ENCODE results near the gene KLKB1. TPM values are rescaled to one million over a fixed set of nuclear protein-coding genes. Genes with fewer than 3 reads are reported as not detected.

KLKB1 gene
- total RNA-seq, 2 donors from 2014 or later: 0.27 to 0.50 TPM

- TF ChIP-seq CTCF (IDR thresholded peaks at IDR 0.05): no peak
- H3K36me3 ChIP-seq: no peaks in the 10 kb centered on the region
- intact Hi-C loops (cut with DNase I): no loop called here
- no peak overlapping the region for H3K9ac ChIP-seq (ENCODE audit: low read depth in 2 of 2, low read length in 2 of 2)
- H3K27ac ChIP-seq: no peak overlapping the region
- no peaks in the 10 kb centered on the region for H3K27me3 ChIP-seq
- no peak for DNase-seq
- no peak overlapping the region for H3K4me3 ChIP-seq
- H3K4me1 ChIP-seq: no peaks in the 10 kb centered on the region
- H3K9me3 ChIP-seq: no peaks in the 10 kb centered on the region
Measured at GRCh38 chr4:186248643-186249042, 21.3 kb downstream of the KLKB1 start.

DNA sequence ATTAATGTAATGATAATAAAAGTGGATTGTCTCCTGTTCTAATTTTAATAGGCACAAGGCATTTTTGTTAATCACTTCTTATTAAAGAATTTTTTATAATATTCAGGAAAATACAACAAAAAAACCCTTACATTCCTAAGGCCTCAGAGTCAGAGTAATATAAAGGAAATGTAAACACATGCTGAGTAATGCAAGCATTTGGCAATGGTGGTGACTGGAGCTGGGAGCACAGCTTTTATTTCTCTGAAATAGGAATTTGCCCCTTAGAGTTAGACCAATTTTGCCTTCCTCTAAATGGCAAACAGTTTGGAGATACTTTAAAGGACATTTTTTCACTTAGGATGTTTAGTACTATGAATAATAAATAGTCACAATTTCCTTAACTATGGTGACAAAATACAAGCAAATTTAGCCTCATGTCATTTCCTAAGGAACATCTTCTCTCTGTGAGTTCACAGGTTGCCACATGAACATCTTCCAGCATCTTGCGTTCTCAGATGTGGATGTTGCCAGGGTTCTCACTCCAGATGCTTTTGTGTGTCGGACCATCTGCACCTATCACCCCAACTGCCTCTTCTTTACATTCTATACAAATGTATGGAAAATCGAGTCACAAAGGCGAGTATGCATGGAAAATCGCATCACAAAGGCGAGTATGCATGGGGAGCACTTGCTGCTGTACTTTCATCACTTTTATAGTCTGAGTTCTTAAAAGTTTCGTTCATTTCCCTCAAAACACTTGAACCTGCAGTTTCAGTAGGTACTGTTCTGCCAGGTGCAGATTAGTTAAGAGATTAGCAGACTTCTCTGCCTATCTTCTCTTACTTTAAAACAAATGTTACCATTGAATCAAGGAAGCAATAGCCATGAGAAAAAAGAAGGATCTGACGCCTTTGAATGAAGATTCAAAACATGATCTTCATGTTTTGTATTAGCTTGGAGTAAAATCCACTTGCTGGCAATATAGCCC lies 22.8 kb downstream of the KLKB1 start:
- Histone ChIP-seq H3K4me1 (no peaks in the 10 kb centered on the region), H3K36me3 (no peaks in the 10 kb centered on the region), H3K9me3 (no peaks in the 10 kb centered on the region), H3K9ac (ENCODE audit: low read depth in 2 of 2, low read length in 2 of 2) (no peak overlapping the region), H3K4me3 (no peak overlapping the region), H3K27me3 (no peaks in the 10 kb centered on the region), H3K27ac (no peak overlapping the region)
- no peak for TF ChIP-seq CTCF (IDR thresholded peaks at IDR 0.05)
- intact Hi-C loops (cut with DNase I): no loop called here
- DNase-seq: no peak

DNA sequence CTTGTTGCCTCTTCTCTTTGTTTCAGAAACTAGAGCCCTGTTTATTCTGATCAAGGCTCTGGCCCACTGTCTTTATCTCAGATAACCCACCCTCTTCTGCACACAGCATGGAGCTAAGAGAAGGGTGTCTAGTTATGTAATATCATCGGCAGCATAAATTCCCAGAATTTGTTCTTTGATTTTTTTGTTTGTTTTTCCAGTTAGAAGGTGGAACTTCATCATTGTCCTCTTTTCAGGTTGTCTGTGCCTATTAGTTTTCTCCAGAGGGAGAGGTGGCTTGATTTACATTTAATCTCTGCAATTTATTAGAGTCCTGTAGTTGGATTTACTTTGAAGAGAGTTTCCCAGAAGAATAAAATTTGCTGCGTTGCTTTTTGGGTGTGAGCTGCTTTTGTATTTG lies 23.5 kb downstream of the KLKB1 start:
- Histone ChIP-seq H3K36me3 (no peaks in the 10 kb centered on the region), H3K4me3 (no peak overlapping the region), H3K27me3 (no peaks in the 10 kb centered on the region), H3K9me3 (no peaks in the 10 kb centered on the region), H3K27ac (no peak overlapping the region), H3K4me1 (no peaks in the 10 kb centered on the region), H3K9ac (ENCODE audit: low read depth in 2 of 2, low read length in 2 of 2) (no peak overlapping the region)
- no peak for TF ChIP-seq CTCF (IDR thresholded peaks at IDR 0.05)
- DNase-seq: no peak
- intact Hi-C loops (cut with DNase I): no loop called here

DNA sequence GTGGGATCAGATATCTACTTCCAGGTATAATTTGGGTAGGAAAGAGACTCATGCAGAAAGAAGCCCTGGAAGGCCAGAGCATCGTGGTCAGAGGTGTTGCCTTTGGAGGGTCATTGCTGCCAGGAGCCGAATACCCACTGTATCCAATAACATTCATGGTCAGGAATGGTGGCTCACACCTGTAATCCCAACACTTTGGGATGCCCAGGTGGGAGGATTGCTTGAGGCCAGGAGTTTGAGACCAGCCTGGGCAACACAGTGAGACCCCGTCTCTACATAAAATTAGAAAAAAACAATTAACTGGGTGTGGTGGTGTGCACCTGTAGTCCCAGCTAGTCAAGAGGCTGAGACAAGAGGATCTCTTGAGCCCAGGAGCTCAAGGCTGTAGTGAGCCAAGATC lies 27.8 kb downstream of the KLKB1 start:
- intact Hi-C loops (cut with DNase I): no loop called here
- Histone ChIP-seq H3K4me3 (no peak overlapping the region), H3K27ac (no peak overlapping the region), H3K9me3 (no peaks in the 10 kb centered on the region), H3K36me3 (no peaks in the 10 kb centered on the region), H3K4me1 (no peaks in the 10 kb centered on the region), H3K27me3 (no peaks in the 10 kb centered on the region), H3K9ac (ENCODE audit: low read depth in 2 of 2, low read length in 2 of 2) (no peak overlapping the region)
- TF ChIP-seq CTCF (IDR thresholded peaks at IDR 0.05): no peak
- DNase-seq: no peak

DNA sequence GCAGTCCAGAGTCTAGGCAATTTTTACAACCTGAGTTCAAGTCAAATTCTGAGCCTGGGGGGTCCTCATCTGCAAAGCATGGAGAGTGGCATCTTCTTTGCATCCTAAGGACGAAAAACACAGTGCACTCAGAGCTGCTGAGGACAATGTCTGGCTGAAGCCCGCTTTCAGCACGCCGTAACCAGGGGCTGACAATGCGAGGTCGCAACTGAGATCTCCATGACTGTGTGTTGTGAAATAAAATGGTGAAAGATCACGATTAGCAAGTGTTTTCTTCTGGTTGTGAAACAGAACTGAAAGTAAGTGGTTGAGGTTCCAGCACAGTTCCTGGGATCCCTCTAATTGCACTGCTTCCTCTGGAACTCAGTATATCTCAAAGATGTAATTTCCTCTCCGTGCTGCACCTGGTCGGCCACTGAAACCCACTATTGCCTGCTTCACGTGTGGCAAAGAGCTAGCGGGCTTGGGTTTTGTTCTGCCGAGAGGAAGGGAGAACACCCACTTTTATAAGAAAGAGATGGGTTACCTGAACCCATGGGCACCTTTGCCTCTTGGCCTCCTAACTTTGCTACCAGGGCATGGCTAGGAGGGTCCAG lies 31.0 kb downstream of the KLKB1 start:
- intact Hi-C loops (cut with DNase I): no loop called here
- DNase-seq: no peak
- Histone ChIP-seq H3K36me3 (no peaks in the 10 kb centered on the region), H3K4me3 (no peak overlapping the region), H3K9me3 (no peaks in the 10 kb centered on the region), H3K9ac (ENCODE audit: low read depth in 2 of 2, low read length in 2 of 2) (no peak overlapping the region), H3K27ac (no peak overlapping the region), H3K27me3 (no peaks in the 10 kb centered on the region), H3K4me1 (no peaks in the 10 kb centered on the region)
- TF ChIP-seq CTCF (IDR thresholded peaks at IDR 0.05): no peak

Measured in colonic mucosa (tissue), 4 donors.